ENCODE data around the gene AHDC1.

GRCh38 chr1:27567971-27568299 lies 36.0 kb downstream of the AHDC1 start:
- no peak for TF ChIP-seq TAF1 (IDR thresholded peaks at IDR 0.05; ENCODE audit: low read depth)
- TF ChIP-seq EGR1 (IDR thresholded peaks at IDR 0.05) = no peak
- no peak for TF ChIP-seq YY1 (IDR thresholded peaks at IDR 0.05; ENCODE audit: low read depth)

All from Ishikawa (cell line).